ENCODE measurements around the gene IER2. TPM values are rescaled to one million over a fixed set of nuclear protein-coding genes. Genes with fewer than 3 reads are reported as not detected.

The IER2 gene
- total RNA-seq, 6 donors from 2014 or later = 94.3 to 246 (median 129) TPM

Other genes with a start within 250 kb of the IER2 start
- gene SYCE2, start 231.1 kb upstream of the IER2 start, total RNA-seq = not detected
- 100 to 1,000 TPM in 1 of 6 donors, 10 to 100 TPM in 5; 35.3 to 104 (median 53.4) TPM for gene FARSA, start 216.7 kb upstream of the IER2 start, total RNA-seq
- 1,000 to 10,000 TPM in 1 of 6 donors, 100 to 1,000 TPM in 5; 171 to 1,351 (median 423) TPM for gene CALR, start 211.8 kb upstream of the IER2 start, total RNA-seq
- gene RAD23A, start 204.5 kb upstream of the IER2 start, total RNA-seq = 100 to 1,000 TPM in 3 of 6 donors, 10 to 100 TPM in 3; 69.1 to 115 (median 98.8) TPM
- 10 to 100 TPM; 15.3 to 43.8 (median 26.6) TPM for gene GADD45GIP1, start 193.2 kb upstream of the IER2 start, total RNA-seq
- gene DAND5, start 180.8 kb upstream of the IER2 start, total RNA-seq = not detected
- gene NFIX, start 154.9 kb upstream of the IER2 start, total RNA-seq = 100 to 1,000 TPM in 3 of 6 donors, 10 to 100 TPM in 3; 64.0 to 188 (median 107) TPM
- 10 to 100 TPM; 22.6 to 55.5 (median 31.4) TPM for gene LYL1, start 47.6 kb upstream of the IER2 start, total RNA-seq
- 10 to 100 TPM; 27.2 to 92.2 (median 33.1) TPM for gene TRMT1, start 33.7 kb upstream of the IER2 start, total RNA-seq
- gene NACC1, start 32.1 kb upstream of the IER2 start, total RNA-seq = 10 to 100 TPM; 22.0 to 96.1 (median 55.7) TPM
- gene STX10, start within 50 bp of the IER2 start, total RNA-seq = 100 to 1,000 TPM in 4 of 6 donors, 10 to 100 TPM in 2; 80.0 to 348 (median 107) TPM